ENCODE results near the gene APOH.

Gene APOH

DNA sequence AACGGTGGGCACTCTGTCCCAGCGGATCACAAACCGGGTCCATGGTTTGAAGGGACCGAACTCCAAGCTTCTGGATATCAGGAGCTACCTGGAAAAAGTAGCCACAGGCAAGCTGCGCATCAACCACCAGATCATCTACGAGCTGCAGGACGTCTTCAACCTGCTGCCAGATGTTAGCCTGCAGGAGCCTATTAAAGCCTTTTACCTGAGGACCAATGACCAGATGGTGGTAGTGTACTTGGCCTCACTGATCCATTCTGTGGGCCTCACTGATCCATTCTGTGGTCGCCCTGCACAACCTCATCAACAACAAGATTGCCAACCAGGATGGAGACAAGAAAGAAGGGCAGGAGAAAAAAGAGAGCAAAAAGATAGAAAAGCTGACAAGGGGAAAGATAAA lies 31.0 kb downstream of the APOH start:
- no peak for FAIRE-seq

DNA sequence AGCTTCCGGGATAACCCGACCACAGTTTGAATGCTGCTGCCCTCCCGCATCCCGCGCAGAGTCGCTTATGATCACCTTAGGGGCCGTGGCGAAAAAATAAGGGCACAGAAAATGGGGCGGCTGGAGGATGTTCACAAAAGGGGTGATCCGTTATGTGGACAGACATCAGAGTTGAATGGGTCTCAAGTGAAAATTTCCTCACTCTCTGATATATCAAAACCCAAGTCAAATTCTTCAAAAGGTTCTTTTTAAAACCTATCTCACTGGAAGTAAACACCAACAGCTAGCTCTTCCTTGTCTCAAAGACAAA lies 36.9 kb downstream of the APOH start:
- DNase-seq (ENCODE audit: low spot score) (no peak), FAIRE-seq (no peak)

More for the DNA sequence above, 31.0 kb downstream of the APOH start:
- DNase-seq (ENCODE audit: low spot score), result no peak

DNA sequence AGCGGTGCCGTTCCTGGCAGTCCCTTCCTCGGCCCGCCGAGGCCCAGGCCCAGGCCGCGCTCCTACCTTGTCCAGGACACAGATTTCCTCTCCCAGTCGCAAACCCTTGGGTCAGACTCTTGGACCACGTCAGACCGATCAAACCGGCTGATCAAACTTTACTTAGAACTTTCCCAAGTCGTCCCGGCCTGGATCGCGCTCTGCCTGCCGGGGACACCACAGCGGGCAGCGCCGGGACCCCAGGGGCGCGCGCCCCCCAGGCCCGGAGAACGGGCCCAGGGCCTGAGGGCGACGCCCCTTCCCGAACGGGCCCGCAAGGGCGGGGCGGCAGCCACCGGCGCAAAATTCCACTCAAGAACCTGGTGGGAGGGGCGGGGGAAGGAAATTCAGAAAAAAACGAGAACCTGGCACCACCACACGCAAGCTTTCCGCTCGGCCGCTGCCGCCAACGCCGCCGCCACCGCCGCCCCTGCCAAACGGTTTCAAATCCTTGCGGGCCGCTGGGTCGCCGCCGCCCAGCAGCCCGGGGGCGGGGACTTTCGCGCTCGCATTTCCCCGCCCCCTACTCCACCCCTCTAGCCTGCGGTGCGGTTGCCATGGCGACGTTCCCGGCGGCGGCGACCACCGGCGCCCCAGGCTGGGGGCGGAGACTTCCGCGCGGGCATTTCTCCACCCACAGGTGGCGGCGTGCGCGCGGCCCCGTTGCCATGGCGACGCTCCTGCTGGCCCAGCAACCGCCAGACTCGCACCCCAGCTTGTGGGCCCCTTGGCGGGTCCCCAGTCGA lies 37.4 kb downstream of the APOH start, which contains the start of gene CEP112:
TSS of gene CEP112 (minus strand) at position 541 of the 785 bp plus-strand sequence.
- peak; percentile 99 for DNase-seq (ENCODE audit: low spot score)
- peak; percentile 86 for FAIRE-seq

DNA sequence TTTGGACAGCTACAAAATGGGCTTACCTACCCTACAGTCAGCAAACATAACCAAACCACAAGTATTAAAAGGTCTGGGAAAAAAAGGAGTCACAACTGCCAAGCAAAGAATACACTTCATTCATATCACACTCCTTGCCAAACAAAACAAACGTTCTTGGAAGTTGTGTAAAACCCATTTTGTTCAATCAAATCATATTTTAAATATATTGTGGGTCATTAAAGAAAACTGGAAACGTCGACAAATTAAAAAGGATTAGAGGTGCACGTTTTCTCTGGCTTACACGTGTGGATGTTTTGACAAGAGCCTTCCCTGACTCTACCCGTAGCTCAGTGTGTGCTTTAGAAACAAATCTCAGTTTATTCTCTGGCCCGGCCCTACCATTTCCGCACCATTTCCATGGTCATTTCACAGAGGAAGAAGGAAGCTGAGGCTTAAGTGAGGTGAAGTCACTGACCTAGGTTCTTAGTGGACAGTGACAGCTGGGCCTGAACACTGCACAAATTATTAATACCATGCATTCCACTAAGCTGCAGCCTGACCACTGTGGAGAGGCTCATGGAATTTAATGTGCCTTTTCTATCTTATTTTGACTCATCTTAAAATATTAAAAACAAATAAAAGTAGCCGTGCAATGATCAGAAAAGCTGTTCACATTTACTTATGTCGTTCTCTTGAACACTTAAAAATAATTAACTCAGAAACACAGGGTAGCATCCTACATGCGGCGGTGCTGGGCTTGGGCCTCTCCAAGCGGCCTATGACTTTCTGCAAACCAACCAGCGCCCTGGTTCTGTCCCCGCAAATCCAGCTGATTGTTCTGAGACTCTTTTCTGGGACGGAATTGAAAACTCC lies 38.2 kb downstream of the APOH start:
- no peak for FAIRE-seq
- peak; percentile 23 for DNase-seq (ENCODE audit: low spot score)

DNA sequence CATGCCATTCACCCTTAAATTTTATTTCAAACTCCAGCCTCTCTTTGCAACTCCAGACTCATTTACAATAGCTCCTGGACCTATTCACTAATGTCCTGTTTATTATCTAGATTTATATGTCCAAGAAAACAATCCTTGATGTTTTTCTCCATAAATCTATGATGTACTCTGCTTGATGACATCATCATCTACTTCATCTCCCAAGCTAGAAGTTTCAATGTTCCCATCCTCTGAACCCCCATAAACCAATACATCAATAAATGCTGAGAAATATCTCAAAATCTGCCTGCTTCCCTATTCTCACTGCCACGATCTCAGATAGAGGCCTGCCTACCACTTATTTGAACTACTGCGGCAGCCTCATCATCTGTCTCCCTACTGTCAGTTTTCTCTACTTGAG lies 41.5 kb downstream of the APOH start:
- FAIRE-seq, result no peak
- no peak for DNase-seq (ENCODE audit: low spot score)

DNA sequence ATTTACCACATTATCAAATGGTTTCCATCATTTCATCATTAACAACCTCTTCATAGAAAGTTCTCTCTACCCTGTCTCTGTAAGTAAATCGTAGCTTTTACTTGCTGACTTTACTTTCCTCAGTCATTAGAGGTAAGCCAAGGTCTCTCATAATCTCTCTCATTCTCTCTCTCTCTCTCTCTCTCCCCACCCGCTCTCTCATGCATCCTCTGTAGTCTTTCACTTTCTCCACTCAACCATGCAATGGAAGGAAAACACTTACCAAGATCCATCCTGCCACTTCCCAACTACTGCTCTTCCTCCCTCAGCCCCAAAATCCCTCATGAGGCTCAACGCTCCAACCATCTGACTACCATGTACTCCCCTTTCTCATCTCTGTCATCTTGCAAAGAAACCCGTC lies 43.4 kb downstream of the APOH start:
- DNase-seq (ENCODE audit: low spot score) (no peak), FAIRE-seq (no peak)

DNA sequence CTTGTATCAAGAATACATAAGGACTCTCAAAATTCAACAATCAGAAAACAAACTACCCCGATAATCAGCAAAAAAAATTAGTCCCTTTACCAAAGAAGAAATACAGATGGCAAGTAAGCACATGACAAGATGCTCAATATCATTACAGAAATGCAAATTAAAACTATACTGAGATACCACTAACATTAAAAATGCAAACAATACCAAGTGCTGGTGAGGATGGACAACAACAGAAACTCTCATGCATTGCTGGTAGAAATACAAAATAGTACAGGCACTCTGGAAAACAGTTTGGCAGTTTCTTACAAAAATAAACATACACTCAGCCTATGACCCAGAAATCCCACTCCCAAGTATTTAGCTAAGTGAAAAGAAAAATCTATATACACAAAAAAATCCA lies 44.8 kb downstream of the APOH start:
- no peak for FAIRE-seq
- DNase-seq (ENCODE audit: low spot score), result no peak

DNA sequence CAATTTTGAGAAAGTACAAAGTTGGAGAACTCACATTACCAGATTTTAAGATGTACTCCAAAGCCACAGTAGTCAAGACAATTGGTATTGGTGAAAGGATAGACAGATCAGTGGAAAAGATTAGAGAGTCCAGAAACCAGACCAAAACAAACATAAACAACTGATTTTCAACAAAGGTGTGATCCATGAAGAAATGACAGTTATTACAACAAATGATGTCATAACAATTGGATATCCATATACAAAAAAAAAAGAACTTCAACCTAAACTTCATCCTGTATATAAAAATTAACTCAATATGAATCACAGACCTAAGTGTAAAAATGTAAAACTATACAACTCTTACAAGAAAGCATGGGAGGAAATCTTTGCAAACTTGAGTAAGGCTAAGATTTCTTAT lies 45.7 kb downstream of the APOH start:
- no peak for FAIRE-seq

DNA sequence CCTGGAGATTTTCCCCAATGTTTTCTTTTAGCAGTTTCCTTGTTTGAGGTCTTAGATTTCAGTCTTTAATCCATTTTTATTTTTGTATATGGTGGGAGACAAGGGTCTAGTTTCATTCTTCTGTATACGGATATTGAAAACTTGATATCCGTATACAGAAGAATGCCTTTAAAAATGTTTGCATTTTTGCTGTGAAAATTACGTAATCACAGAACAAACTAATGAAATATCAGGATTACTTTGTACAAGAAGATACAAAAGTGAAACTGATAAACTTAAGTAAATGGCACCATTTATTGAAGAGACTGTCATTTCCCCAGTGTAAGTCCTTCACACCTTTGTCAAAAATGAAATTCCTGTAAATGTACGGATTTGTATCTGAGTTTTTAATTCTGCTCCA lies 50.6 kb downstream of the APOH start:
- no peak for DNase-seq (ENCODE audit: low spot score)
- no peak for FAIRE-seq

More for the DNA sequence above, 45.7 kb downstream of the APOH start:
- DNase-seq (ENCODE audit: low spot score), result no peak

DNA sequence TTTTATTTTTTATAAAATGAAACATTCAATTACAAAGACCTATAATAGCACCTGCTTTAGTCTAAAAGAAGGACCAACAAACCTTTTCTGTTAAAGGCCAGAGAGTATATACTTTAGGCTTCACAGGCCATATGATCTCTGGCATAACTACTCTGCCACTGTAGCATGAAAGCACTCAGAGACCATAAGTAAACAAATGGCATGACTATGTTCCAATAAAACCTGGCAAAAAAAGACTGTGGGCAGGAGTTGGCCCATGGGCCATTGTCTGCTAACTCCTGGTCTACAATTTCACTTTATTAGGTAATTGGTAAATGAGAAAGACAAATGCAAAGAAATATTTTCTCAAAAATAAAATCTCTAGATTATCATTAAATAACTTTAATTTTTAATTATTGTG lies 52.2 kb downstream of the APOH start:
- DNase-seq (ENCODE audit: low spot score), result no peak

DNA sequence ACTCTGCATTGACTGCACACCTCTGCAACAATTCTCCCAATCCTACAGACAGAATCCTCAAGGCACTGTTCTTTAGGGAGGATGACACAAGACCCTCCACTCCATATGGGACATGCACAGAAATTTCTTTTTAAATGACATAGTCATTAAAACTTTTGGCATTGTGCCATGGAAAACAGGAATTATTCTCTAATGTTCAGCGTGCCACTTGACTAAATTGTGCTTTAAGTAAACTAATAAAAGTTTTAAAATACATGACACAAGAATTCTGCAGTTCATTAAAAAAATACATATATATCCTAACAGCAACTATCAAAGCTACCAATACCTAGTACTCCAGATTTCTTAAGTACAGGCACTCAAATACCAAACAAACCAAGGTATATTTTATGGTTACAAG lies 53.3 kb downstream of the APOH start:
- FAIRE-seq, result no peak
- no peak for DNase-seq (ENCODE audit: low spot score)

More for the DNA sequence above, 52.2 kb downstream of the APOH start:
- no peak for FAIRE-seq

DNA sequence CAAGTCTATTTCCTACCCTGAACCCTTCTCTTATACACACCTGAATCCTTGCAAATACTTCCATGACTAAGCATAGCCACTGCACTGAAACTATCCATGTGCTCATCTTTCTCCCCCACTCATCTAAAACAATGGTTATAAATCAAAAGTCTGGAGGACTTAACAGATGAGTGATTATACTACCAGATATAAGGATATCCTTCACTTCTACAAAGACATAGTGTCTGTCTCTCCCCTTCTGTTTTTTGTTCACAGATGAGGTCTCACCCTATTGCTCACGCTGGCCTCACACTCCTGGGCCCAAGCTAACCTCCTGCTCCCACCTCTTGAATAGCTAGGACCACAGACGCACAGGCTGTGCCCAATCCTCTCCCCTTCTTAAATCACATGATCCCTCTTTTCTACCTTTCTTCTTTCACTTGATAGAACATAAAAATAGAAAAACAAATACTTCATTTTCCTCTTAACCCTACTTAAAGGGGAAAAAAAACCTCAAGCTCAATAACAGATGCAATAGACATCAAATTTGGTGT lies 56.5 kb downstream of the APOH start:
- FAIRE-seq, result peak; percentile 9

DNA sequence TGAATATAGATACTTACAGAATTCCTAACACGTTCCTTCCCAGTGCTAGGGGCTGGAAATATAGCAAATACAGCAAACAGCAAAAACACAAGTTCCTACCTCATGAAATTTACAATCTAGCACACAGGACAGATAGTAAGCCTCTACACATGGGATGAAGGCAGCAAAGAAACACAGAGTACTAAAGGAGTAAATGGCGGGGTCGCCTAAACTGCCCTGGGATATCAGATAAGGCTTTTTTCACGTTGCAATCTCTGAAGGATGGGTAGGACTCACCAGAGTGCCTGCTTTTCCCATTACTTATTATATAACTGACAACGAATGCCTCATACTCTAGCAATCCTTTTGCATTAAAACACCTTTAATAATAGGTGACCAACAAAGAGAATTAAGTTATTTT lies 57.1 kb downstream of the APOH start:
- no peak for FAIRE-seq
- DNase-seq (ENCODE audit: low spot score), result no peak

More for the DNA sequence above, 56.5 kb downstream of the APOH start:
- no peak for DNase-seq (ENCODE audit: low spot score)

DNA sequence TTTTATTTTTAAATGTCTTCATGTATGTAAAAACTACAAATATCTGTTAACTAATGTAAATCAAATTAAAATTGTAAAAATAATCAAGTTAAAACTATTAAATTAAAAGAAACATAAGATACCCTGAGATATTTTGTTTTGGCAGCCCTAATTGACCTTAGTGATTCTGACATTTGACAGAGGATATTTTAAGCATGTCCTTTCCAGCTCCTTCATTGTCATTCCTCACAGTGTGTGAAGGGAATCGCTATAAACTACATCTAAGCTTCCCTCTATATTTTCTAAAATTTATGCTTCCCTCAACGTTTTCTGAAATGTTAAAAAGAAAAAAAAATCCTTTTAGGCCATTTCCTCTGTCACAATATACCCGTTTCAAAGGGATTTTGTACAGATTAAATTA lies 57.5 kb downstream of the APOH start:
- FAIRE-seq (no peak), DNase-seq (ENCODE audit: low spot score) (no peak)

DNA sequence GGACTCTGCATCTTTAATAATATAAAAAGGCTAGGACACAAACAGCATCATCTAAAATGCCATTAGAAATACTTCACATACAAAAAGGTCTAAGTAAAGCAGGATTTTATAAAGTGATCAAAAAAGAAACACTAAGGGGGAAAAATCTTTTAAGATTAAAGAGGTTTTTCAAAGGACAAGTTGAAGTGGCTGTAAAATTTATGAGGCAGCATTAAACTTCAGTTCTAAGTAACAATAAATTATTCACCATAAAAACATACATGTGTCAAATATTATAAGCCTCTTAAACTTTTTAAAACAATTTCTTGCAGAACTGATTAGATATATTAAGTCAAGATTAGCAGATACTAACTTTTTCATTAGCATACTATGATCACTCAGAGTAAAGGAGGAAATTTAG lies 58.0 kb downstream of the APOH start:
- FAIRE-seq (no peak), DNase-seq (ENCODE audit: low spot score) (no peak)

DNA sequence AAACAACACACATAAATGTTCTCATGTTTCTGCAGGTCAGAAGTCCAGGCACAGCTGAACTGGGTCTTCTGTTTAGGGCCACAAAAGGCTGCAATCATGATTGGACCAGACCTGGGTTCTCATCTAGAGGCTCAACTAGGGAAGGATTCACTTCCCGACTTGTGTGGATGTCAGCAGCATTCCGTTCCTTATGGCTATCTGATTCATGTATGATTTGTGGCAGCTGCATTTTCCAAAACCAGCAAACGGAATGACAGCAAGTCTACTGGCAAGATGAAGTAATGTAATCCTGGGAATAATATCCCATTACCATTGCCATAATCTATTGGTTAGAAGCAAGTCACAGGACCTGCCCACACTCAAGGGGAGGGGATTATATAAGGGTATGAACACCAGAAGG lies 59.4 kb downstream of the APOH start:
- DNase-seq (ENCODE audit: low spot score), result no peak
- no peak for FAIRE-seq

DNA sequence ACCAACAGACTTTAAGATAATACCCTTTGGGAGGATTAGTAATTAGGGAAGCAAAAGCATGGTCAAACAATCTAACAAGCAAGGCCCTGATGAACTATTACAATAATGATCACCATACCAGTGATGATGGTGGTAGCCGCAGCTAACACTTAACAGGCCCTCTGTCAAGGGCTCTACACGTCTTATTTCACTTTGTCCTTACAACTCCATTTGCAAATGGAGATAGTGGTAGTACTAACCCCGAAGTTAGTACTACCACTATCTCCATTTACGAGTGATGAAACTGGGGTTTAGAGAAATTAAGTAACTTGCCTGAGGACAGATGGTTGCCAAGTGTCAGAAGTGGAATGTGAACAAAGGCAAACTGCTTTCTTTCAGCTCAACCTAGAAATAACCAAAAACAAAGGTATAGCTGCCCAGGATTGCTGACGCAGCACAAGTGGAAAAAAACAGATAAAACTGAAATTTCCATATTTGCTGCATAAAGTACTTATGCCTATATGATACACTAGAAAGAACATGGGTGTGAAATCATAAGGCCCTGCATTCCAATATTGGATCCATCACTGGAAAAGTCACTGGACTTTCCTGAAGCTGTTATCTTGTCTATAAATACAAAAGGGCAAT lies 61.9 kb downstream of the APOH start:
- no peak for DNase-seq (ENCODE audit: low spot score)
- FAIRE-seq, result no peak

DNA sequence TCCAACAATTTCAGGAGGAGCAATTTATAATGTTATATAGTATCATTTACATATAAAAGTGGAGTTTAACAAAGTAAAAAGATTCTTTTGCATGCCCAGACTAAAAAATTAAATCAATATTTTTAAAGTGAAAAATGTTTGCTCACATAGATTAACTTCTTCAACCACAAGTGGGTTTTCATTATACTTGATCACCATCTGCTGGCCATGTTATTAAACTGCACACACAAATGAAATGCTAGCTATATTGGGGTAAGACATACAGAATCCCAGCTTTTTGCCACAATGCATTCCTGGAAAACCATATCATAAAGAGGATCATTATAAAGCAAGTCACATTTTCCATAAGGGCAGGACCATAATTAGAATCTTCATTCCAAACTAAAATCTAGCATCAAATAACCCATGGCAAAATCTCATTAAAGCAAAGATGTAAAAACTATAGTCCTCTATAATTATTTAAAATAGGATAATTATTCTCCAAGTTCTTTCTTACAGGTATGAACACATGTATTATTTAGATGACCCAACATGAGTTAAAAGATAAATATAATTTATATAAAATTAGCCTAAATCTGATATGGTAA lies 63.6 kb downstream of the APOH start:
- DNase-seq (ENCODE audit: low spot score) (peak; percentile 62), FAIRE-seq (no peak)
